Caco-2 (cell line): ENCODE measurements around the gene TMEM263. TPM values are rescaled to one million over a fixed set of nuclear protein-coding genes. Genes with fewer than 3 reads are reported as not detected.

ENCODE experiments used
- BruUV-seq: library from RNA; stranded (reverse); fragments of 400-500 nt; replicated peaks from 2 replicates; lab custom pipeline; 2021; lab: Mats Ljungman, UMichigan
- CTCF ChIA-PET: fragments of 300-600 bp; sonication (Branson Sonifier 250); formaldehyde crosslinking; loops from one replicate; lab custom pipeline; 2022; ENCODE audit warnings: antibody characterized with exemption; lab: Charles Lee
- POLR2A ChIA-PET: fragments of 300-600 bp; sonication (Branson Sonifier 250); formaldehyde crosslinking; loops from one replicate; lab custom pipeline; 2022; ENCODE audit warnings: antibody characterized with exemption; lab: Charles Lee
- DNase-seq, 2 experiments: peaks; one replicate each; pipeline versions ENCODE4 v3.0.0 to v3.0.0-alpha.2; 2020 to 2022
- H3K27me3 ChIP-seq: replicated peaks from 2 replicates; pipeline ENCODE4 v1.6.0; 2011; ENCODE audit warnings: low read length; ENCODE audit not compliant: control insufficient read depth, insufficient read depth
- H3K36me3 ChIP-seq: 2 replicates; pipeline ENCODE4 v1.5.1; 2011; ENCODE audit warnings: low read length; ENCODE audit not compliant: control insufficient read depth, insufficient read depth
- H3K4me1 ChIP-seq: fragments of 250-450 bp; sonication (Bioruptor Pico); 2 replicates; pipeline ENCODE4 v1.5.1; 2020; ENCODE audit warnings: mild to moderate bottlenecking
- H3K4me3 ChIP-seq: 2 replicates; pipeline ENCODE4 v1.5.1; 2011; ENCODE audit warnings: low read depth, mild to moderate bottlenecking, control low read depth, low read length
- H3K9me3 ChIP-seq: fragments of 250-450 bp; sonication (Bioruptor Pico); 2 replicates; pipeline ENCODE4 v1.5.1; 2020; ENCODE audit warnings: mild to moderate bottlenecking, moderate library complexity
- H3K27ac Mint-ChIP-seq: one replicate; pipeline ENCODE4 v1.8.0; 2022; ENCODE audit warnings: mixed read lengths; ENCODE audit not compliant: unreplicated experiment
- H3K27me3 Mint-ChIP-seq: one replicate; pipeline ENCODE4 v1.8.0; 2022; ENCODE audit warnings: mixed read lengths; ENCODE audit not compliant: insufficient read depth, unreplicated experiment
- H3K36me3 Mint-ChIP-seq: one replicate; pipeline ENCODE4 v1.8.0; 2022; ENCODE audit warnings: mild to moderate bottlenecking, mixed read lengths; ENCODE audit not compliant: insufficient read depth, unreplicated experiment
- H3K4me1 Mint-ChIP-seq: one replicate; pipeline ENCODE4 v1.8.0; 2022; ENCODE audit warnings: low read depth, mixed read lengths; ENCODE audit not compliant: unreplicated experiment
- H3K4me3 Mint-ChIP-seq: one replicate; pipeline ENCODE4 v1.8.0; 2022; ENCODE audit warnings: mild to moderate bottlenecking, moderate library complexity, mixed read lengths; ENCODE audit not compliant: unreplicated experiment
- H3K9me3 Mint-ChIP-seq: one replicate; pipeline ENCODE4 v1.8.0; 2022; ENCODE audit warnings: mixed read lengths; ENCODE audit not compliant: unreplicated experiment
- CTCF ChIP-seq, 2 experiments: fragments of 200-600 bp in 1 of 2; IDR thresholded peaks; 1 replicate in 1 of 2; 2 replicates in 1 of 2; pipeline versions ENCODE4 v1.5.1 to v1.8.0; 2011 to 2022; ENCODE audit warnings: antibody characterized with exemption in 1 of 2, control low read depth in 1 of 2, inconsistent platforms in 1 of 2, low read depth in 1 of 2, low read length in 1 of 2, mild to moderate bottlenecking in 1 of 2, moderate library complexity in 1 of 2; ENCODE audit not compliant: insufficient read depth in 1 of 2, severe bottlenecking in 1 of 2, unreplicated experiment in 1 of 2
- intact Hi-C: fragments of 100-400 bp; cut with micrococcal nuclease; formaldehyde crosslinking; loops from one replicate; pipeline ENCODE4 v1.10.0; 2022; ENCODE audit not compliant: unreplicated experiment
- total RNA-seq: library from RNA; stranded (reverse); gene quantifications from 2 replicates; pipeline ENCODE4 v1.2.3, GENCODE V29; 2022

Gene TMEM263
- total RNA-seq, 1 experiment from 2014 or later = 31.6 TPM

- peak overlapping the region; percentile 87 for H3K27ac Mint-ChIP-seq
- peaks cover 3% of the 10 kb centered on the region for H3K27me3 Mint-ChIP-seq
- H3K9me3 Mint-ChIP-seq = peaks cover 7% of the 10 kb centered on the region
- H3K4me3 Mint-ChIP-seq = peak overlapping the region; percentile 97
- H3K4me3 ChIP-seq = peak overlapping the region; percentile 65
- TSS peak; percentile 60 for BruUV-seq
- peaks cover 11% of the 10 kb centered on the region for H3K36me3 Mint-ChIP-seq
- TF ChIP-seq CTCF (IDR thresholded peaks at IDR 0.05; ENCODE audit: insufficient read depth in 1 of 2, low read depth in 1 of 2, low read length in 1 of 2, severe bottlenecking in 1 of 2, unreplicated experiment in 1 of 2) = no peak
- H3K27me3 ChIP-seq = no peaks in the 10 kb centered on the region
- H3K9me3 ChIP-seq = no peaks in the 10 kb centered on the region; the same call in 1 of the 2 replicates
- DNase-seq = peak in 1 of 2 experiments; percentile 18
- CTCF ChIA-PET = interaction anchor here (0.6 to 1.4 kb wide), 3 partner anchors 23 to 36 kb away, joined by 3 to 5 read pairs (median 3); partner anchors contain the start of gene MTERF2
- H3K4me1 ChIP-seq = no peaks in the 10 kb centered on the region; the same call in 1 of the 2 replicates
- no peaks in the 10 kb centered on the region for H3K36me3 ChIP-seq
- H3K4me1 Mint-ChIP-seq = no peaks in the 10 kb centered on the region
- POLR2A ChIA-PET = interaction anchor here (0.6 to 1.6 kb wide), 7 partner anchors 8 to 418 kb away, joined by 3 to 12 read pairs (median 3); partner anchors contain the start of gene MTERF2
- intact Hi-C loops = loop anchor here (1.0 to 5.0 kb wide), 2 partner anchors 138 to 182 kb away; partner anchors contain the start of gene RIC8B
These were observed 988 bp upstream of the TMEM263 start for GRCh38 chr12:106954462-106955376.

- intact Hi-C loops = loop anchor here (5.0 kb wide), 1 partner anchor 184 kb away; the partner anchor contains the start of gene RIC8B
- H3K27me3 ChIP-seq = no peaks in the 10 kb centered on the region
- Mint-ChIP-seq H3K36me3 (peaks cover 11% of the 10 kb centered on the region), H3K27ac (peak overlapping the region; percentile 99), H3K4me1 (peaks cover 5% of the 10 kb centered on the region), H3K4me3 (peak overlapping the region; percentile 97), H3K9me3 (no peaks in the 10 kb centered on the region), H3K27me3 (no peaks in the 10 kb centered on the region)
- ChIA-PET CTCF (interaction anchor here (0.6 to 1.5 kb wide), 5 partner anchors 14 to 598 kb away, joined by 3 to 7 read pairs (median 5); partner anchors contain the start of gene POLR3B), POLR2A (interaction anchor here (0.6 to 1.8 kb wide), 9 partner anchors 9 to 1216 kb away, joined by 3 to 12 read pairs (median 5); partner anchors contain the start of genes MTERF2 and POLR3B)
- peak in 1 of 2 experiments; percentile 61 for DNase-seq
- H3K4me3 ChIP-seq = peak overlapping the region; percentile 65
- BruUV-seq = no TSS peak
- TF ChIP-seq CTCF (IDR thresholded peaks at IDR 0.05; ENCODE audit: insufficient read depth in 1 of 2, low read depth in 1 of 2, low read length in 1 of 2, severe bottlenecking in 1 of 2, unreplicated experiment in 1 of 2) = peak in 1 of 2 experiments; percentile 8
- H3K36me3 ChIP-seq = no peaks in the 10 kb centered on the region
- no peaks in the 10 kb centered on the region; the same call in 1 of the 2 replicates for H3K4me1 ChIP-seq
- H3K9me3 ChIP-seq = no peaks in the 10 kb centered on the region
These were observed 406 bp downstream of the TMEM263 start for GRCh38 chr12:106956048-106956578.

- ChIA-PET CTCF (no interaction called here), POLR2A (no interaction called here)
- no peaks in the 10 kb centered on the region; the same call in 1 of the 2 replicates for H3K4me1 ChIP-seq
- H3K27ac Mint-ChIP-seq = no peak overlapping the region
- TF ChIP-seq CTCF (IDR thresholded peaks at IDR 0.05; ENCODE audit: insufficient read depth in 1 of 2, low read depth in 1 of 2, low read length in 1 of 2, severe bottlenecking in 1 of 2, unreplicated experiment in 1 of 2) = no peak
- no peaks in the 10 kb centered on the region for H3K9me3 ChIP-seq
- peaks cover 6% of the 10 kb centered on the region for H3K4me1 Mint-ChIP-seq
- BruUV-seq = TSS peak; percentile 38
- no peaks in the 10 kb centered on the region for H3K36me3 ChIP-seq
- no peaks in the 10 kb centered on the region for H3K9me3 Mint-ChIP-seq
- no peaks in the 10 kb centered on the region for H3K27me3 ChIP-seq
- peak overlapping the region; percentile 97 for H3K4me3 Mint-ChIP-seq
- DNase-seq = no peak
- H3K4me3 ChIP-seq = peak overlapping the region; percentile 65
- H3K27me3 Mint-ChIP-seq = no peaks in the 10 kb centered on the region
- H3K36me3 Mint-ChIP-seq = peaks cover 16% of the 10 kb centered on the region
- intact Hi-C loops = loop anchor here (5.0 kb wide), 1 partner anchor 185 kb away; the partner anchor contains the start of gene RIC8B
These were observed 1.9 kb downstream of the TMEM263 start for GRCh38 chr12:106957583-106957982.
